Liver (tissue), 9 donors: ENCODE data around the gene NUP155. TPM values are rescaled to one million over a fixed set of nuclear protein-coding genes. Genes with fewer than 3 reads are reported as not detected.
"Not testable (repeated sequence)": the region's sequence is repeated elsewhere in the genome, so short reads cannot be mapped to it uniquely, and the experiment has no call there.

Experiments used
- DNase-seq: peaks from one replicate; pipeline ENCODE4 v3.0.0-alpha.2; 2017; ENCODE audit warnings: low spot score
- H3K27ac ChIP-seq, 2 donors: one replicate each; pipeline ENCODE4 v1.7.0; 2013; ENCODE audit warnings: inconsistent platforms in 2 of 2, low read length in 2 of 2, control low read depth in 1 of 2, low read depth in 1 of 2, mild to moderate bottlenecking in 1 of 2
- H3K27me3 ChIP-seq, 4 donors: one replicate each; pipeline versions ENCODE4 v1.6.1 to v1.7.0; 2013; ENCODE audit warnings: low read length in 3 of 4, inconsistent platforms in 1 of 4, mild to moderate bottlenecking in 1 of 4, moderate library complexity in 1 of 4; ENCODE audit not compliant: control insufficient read depth in 4 of 4, insufficient read depth in 4 of 4
- H3K36me3 ChIP-seq, 4 donors: one replicate each; pipeline versions ENCODE4 v1.6.1 to v1.7.0; 2013; ENCODE audit warnings: low read length in 3 of 4, mild to moderate bottlenecking in 3 of 4, low read depth in 1 of 4, moderate library complexity in 1 of 4; ENCODE audit not compliant: control insufficient read depth in 4 of 4, insufficient read depth in 3 of 4
- H3K4me1 ChIP-seq, 4 donors: one replicate each; pipeline versions ENCODE4 v1.6.1 to v1.7.0; 2013; ENCODE audit warnings: low read length in 3 of 4, mild to moderate bottlenecking in 3 of 4, moderate library complexity in 1 of 4; ENCODE audit not compliant: control insufficient read depth in 4 of 4, insufficient read depth in 4 of 4
- H3K4me3 ChIP-seq, 3 donors: one replicate each; pipeline versions ENCODE4 v1.6.1 to v1.7.0; 2013; ENCODE audit warnings: low read length in 3 of 3, control low read depth in 1 of 3, low read depth in 1 of 3, mild to moderate bottlenecking in 1 of 3
- H3K9ac ChIP-seq, 2 donors: one replicate each; pipeline ENCODE4 v1.7.0; 2013; ENCODE audit warnings: low read length in 2 of 2, mild to moderate bottlenecking in 2 of 2, moderate library complexity in 2 of 2, control low read depth in 1 of 2, low read depth in 1 of 2
- H3K9me3 ChIP-seq, 4 donors: one replicate each; pipeline versions ENCODE4 v1.6.1 to v1.7.0; 2013; ENCODE audit warnings: low read length in 3 of 4; ENCODE audit not compliant: control insufficient read depth in 4 of 4
- EGR1 ChIP-seq, 2 donors: IDR thresholded peaks; 2 replicates each; pipeline ENCODE4 v1.6.1; 2016 to 2018; ENCODE audit warnings: antibody characterized with exemption in 2 of 2, low read depth in 2 of 2
- FOXA1 ChIP-seq: IDR thresholded peaks from 2 replicates; pipeline ENCODE4 v1.6.1; 2016; ENCODE audit warnings: antibody characterized with exemption
- FOXA2 ChIP-seq: IDR thresholded peaks from 2 replicates; pipeline ENCODE4 v1.6.1; 2016; ENCODE audit warnings: antibody characterized with exemption
- GABPA ChIP-seq, 2 donors: IDR thresholded peaks in 1 of 2; conservative IDR thresholded peaks in 1 of 2; 2 replicates each; pipeline ENCODE4 v1.6.1; 2016; ENCODE audit warnings: antibody characterized with exemption in 2 of 2, mild to moderate bottlenecking in 1 of 2, moderate library complexity in 1 of 2
- HNF4A ChIP-seq, 2 donors: conservative IDR thresholded peaks; 2 replicates each; pipeline ENCODE4 v1.6.1; 2016; ENCODE audit warnings: antibody characterized with exemption in 2 of 2, mild to moderate bottlenecking in 2 of 2
- HNF4G ChIP-seq: IDR thresholded peaks from 2 replicates; pipeline ENCODE4 v1.6.1; 2016; ENCODE audit warnings: antibody characterized with exemption
- JUND ChIP-seq, 2 donors: IDR thresholded peaks; 2 replicates each; pipeline ENCODE4 v1.6.1; 2016; ENCODE audit warnings: antibody characterized with exemption in 2 of 2
- NR2F2 ChIP-seq: IDR thresholded peaks from 2 replicates; pipeline ENCODE4 v1.6.1; 2016; ENCODE audit warnings: antibody characterized with exemption
- RAD21 ChIP-seq, 2 donors: IDR thresholded peaks; 2 replicates each; pipeline ENCODE4 v1.6.1; 2016; ENCODE audit warnings: antibody characterized with exemption in 2 of 2, mild to moderate bottlenecking in 2 of 2
- RXRA ChIP-seq, 2 donors: IDR thresholded peaks; 2 replicates each; pipeline ENCODE4 v1.6.1; 2017 to 2018; ENCODE audit warnings: antibody characterized with exemption in 2 of 2, mild to moderate bottlenecking in 1 of 2
- SP1 ChIP-seq: IDR thresholded peaks from 2 replicates; pipeline ENCODE4 v1.6.1; 2018; ENCODE audit warnings: antibody characterized with exemption, mild to moderate bottlenecking
- TAF1 ChIP-seq: conservative IDR thresholded peaks from 2 replicates; pipeline ENCODE4 v1.6.1; 2016; ENCODE audit warnings: antibody characterized with exemption, mild to moderate bottlenecking
- YY1 ChIP-seq: IDR thresholded peaks from 2 replicates; pipeline ENCODE4 v1.6.1; 2016; ENCODE audit warnings: antibody characterized with exemption, mild to moderate bottlenecking
- WGBS: extraction: QIAGEN DNeasy Blood & Tissue Kit; methylation state at CpG from one replicate; pipeline ENCODE4 v1.1.7; 2013; 5-methylcytosine and 5-hydroxymethylcytosine counted together
- polyA plus RNA-seq, 2 donors: library from polyadenylated mRNA; stranded (reverse) in 1 of 2; unstranded in 1 of 2; fragments of 200-250 nt in 1 of 2; fragments of >200 nt in 1 of 2; fragmentation: Nextera tagmentation in 1 of 2; extraction: Ambion mirVana in 1 of 2; gene quantifications; one replicate each; pipeline versions ENCODE4 v1.2.1 to v1.2.3, GENCODE V29; 2013 to 2015
- total RNA-seq, 2 donors: library from RNA; depleted of rRNA; stranded (reverse); fragments of >200 nt; gene quantifications; one replicate each; pipeline ENCODE4 v1.2.3, GENCODE V29; 2014
- TF ChIP-seq, protein P1 (sequence below): IDR thresholded peaks from 2 replicates; pipeline ENCODE4 v1.6.1; 2016; ENCODE audit warnings: antibody characterized with exemption
- TF ChIP-seq, protein P2 (sequence below): IDR thresholded peaks from 2 replicates; pipeline ENCODE4 v1.6.1; 2016; ENCODE audit warnings: antibody characterized with exemption
- TF ChIP-seq, protein P3 (sequence below): IDR thresholded peaks from 2 replicates; pipeline ENCODE4 v1.6.1; 2016; ENCODE audit warnings: antibody characterized with exemption, mild to moderate bottlenecking
- TF ChIP-seq, protein P4 (sequence below): fragments of 150-350 bp; IDR thresholded peaks from 2 replicates; pipeline ENCODE4 v1.5.1; 2017; ENCODE audit warnings: improper control_type of control experiment, low read depth, low read length; ENCODE audit not compliant: missing input control
- TF ChIP-seq, protein P5 (sequence below): IDR thresholded peaks from 2 replicates; pipeline ENCODE4 v1.6.1; 2016; ENCODE audit warnings: antibody characterized with exemption
- donor health status: healthy.
- donor health status: healthy.
- donor health status: healthy.
- donor health status: healthy.
- donor health status: healthy.

The NUP155 gene
- total and polyA plus RNA-seq, 4 donors = 2.9 to 29.6 (median 8.1) TPM

DNA sequence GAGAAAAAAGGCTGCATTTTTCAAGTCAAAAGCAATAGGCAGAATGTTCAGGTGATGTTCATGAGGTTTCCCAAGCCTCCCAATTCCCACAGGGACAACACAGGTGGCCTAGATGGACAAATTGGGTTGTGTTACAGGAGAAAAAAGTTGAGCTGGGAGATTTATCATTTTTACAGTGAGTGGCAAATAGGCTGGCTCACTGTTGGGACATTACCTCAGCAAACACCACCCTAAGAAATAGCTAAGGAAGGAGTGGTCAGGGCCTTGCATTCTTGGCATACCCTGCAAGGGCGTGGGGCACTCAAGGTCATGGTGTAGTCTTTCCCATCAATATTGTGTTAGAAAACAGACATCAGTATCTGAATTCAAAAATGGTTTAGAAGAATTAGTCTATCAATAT lies 98.4 kb downstream of the NUP155 start:
- no peak overlapping the region for H3K4me3 ChIP-seq
- 80% methylated on average over 1 of the region's 1 CpG for WGBS
- no peak for DNase-seq
- H3K27ac ChIP-seq = no peak overlapping the region
- no peak overlapping the region for H3K9ac ChIP-seq
- H3K36me3 ChIP-seq = no peaks in the 10 kb centered on the region
- no peaks in the 10 kb centered on the region for H3K4me1 ChIP-seq
- peaks cover 0 to 7% (median 2%) of the 10 kb centered on the region in 4 donors for H3K9me3 ChIP-seq
- TF ChIP-seq RXRA (IDR thresholded peaks at IDR 0.05) = no peak
- no peak for TF ChIP-seq RAD21 (IDR thresholded peaks at IDR 0.05)
- no peak for TF ChIP-seq NR2F2
- TF ChIP-seq EGR1 (IDR thresholded peaks at IDR 0.05; ENCODE audit: low read depth in 2 of 2) = no peak
- TF ChIP-seq SP1 = no peak
- TF ChIP-seq HNF4A (conservative IDR thresholded peaks at IDR 0.05) = no peak
- no peak for TF ChIP-seq FOXA2
- no peak for TF ChIP-seq HNF4G
- TF ChIP-seq, protein P1, sequence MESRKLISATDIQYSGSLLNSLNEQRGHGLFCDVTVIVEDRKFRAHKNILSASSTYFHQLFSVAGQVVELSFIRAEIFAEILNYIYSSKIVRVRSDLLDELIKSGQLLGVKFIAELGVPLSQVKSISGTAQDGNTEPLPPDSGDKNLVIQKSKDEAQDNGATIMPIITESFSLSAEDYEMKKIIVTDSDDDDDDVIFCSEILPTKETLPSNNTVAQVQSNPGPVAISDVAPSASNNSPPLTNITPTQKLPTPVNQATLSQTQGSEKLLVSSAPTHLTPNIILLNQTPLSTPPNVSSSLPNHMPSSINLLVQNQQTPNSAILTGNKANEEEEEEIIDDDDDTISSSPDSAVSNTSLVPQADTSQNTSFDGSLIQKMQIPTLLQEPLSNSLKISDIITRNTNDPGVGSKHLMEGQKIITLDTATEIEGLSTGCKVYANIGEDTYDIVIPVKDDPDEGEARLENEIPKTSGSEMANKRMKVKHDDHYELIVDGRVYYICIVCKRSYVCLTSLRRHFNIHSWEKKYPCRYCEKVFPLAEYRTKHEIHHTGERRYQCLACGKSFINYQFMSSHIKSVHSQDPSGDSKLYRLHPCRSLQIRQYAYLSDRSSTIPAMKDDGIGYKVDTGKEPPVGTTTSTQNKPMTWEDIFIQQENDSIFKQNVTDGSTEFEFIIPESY = no peak
- TF ChIP-seq, protein P2, sequence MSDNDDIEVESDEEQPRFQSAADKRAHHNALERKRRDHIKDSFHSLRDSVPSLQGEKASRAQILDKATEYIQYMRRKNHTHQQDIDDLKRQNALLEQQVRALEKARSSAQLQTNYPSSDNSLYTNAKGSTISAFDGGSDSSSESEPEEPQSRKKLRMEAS = no peak
- TF ChIP-seq YY1 = no peak
- TF ChIP-seq GABPA (IDR thresholded peaks at IDR 0.05 in 1 of 2, conservative IDR thresholded peaks at IDR 0.05 in 1 of 2) = no peak
- TF ChIP-seq JUND (IDR thresholded peaks at IDR 0.05) = no peak
- no peak for TF ChIP-seq FOXA1
- TF ChIP-seq, protein P3, sequence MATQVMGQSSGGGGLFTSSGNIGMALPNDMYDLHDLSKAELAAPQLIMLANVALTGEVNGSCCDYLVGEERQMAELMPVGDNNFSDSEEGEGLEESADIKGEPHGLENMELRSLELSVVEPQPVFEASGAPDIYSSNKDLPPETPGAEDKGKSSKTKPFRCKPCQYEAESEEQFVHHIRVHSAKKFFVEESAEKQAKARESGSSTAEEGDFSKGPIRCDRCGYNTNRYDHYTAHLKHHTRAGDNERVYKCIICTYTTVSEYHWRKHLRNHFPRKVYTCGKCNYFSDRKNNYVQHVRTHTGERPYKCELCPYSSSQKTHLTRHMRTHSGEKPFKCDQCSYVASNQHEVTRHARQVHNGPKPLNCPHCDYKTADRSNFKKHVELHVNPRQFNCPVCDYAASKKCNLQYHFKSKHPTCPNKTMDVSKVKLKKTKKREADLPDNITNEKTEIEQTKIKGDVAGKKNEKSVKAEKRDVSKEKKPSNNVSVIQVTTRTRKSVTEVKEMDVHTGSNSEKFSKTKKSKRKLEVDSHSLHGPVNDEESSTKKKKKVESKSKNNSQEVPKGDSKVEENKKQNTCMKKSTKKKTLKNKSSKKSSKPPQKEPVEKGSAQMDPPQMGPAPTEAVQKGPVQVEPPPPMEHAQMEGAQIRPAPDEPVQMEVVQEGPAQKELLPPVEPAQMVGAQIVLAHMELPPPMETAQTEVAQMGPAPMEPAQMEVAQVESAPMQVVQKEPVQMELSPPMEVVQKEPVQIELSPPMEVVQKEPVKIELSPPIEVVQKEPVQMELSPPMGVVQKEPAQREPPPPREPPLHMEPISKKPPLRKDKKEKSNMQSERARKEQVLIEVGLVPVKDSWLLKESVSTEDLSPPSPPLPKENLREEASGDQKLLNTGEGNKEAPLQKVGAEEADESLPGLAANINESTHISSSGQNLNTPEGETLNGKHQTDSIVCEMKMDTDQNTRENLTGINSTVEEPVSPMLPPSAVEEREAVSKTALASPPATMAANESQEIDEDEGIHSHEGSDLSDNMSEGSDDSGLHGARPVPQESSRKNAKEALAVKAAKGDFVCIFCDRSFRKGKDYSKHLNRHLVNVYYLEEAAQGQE = no peak
- TF ChIP-seq, protein P4, sequence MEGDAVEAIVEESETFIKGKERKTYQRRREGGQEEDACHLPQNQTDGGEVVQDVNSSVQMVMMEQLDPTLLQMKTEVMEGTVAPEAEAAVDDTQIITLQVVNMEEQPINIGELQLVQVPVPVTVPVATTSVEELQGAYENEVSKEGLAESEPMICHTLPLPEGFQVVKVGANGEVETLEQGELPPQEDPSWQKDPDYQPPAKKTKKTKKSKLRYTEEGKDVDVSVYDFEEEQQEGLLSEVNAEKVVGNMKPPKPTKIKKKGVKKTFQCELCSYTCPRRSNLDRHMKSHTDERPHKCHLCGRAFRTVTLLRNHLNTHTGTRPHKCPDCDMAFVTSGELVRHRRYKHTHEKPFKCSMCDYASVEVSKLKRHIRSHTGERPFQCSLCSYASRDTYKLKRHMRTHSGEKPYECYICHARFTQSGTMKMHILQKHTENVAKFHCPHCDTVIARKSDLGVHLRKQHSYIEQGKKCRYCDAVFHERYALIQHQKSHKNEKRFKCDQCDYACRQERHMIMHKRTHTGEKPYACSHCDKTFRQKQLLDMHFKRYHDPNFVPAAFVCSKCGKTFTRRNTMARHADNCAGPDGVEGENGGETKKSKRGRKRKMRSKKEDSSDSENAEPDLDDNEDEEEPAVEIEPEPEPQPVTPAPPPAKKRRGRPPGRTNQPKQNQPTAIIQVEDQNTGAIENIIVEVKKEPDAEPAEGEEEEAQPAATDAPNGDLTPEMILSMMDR = no peak
- TF ChIP-seq TAF1 = no peak
- TF ChIP-seq, protein P5, sequence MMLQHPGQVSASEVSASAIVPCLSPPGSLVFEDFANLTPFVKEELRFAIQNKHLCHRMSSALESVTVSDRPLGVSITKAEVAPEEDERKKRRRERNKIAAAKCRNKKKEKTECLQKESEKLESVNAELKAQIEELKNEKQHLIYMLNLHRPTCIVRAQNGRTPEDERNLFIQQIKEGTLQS = no peak
- H3K27me3 ChIP-seq = no peaks in the 10 kb centered on the region

DNA sequence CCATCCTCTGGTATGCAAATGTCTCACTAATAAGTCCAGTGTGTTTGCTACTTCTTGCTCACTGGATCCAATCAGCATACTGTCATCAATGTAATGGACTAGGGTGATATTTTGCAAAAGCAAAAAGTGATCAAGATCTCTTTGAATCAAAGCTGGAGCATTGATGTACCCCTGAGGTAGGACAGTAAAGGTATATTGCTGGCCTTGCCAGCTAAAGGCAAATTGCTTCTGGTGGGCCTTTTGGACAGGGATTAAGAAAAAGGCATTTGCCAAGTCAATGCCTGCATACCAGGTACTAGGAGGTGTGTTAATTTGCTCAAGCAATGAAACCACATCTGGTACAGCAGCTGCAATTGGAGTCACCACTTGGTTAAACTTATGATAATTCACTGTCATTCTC lies 102.8 kb downstream of the NUP155 start:
- H3K36me3 ChIP-seq, DNase-seq, H3K9ac ChIP-seq, H3K27me3 ChIP-seq, H3K4me1 ChIP-seq, H3K27ac ChIP-seq, H3K4me3 ChIP-seq, H3K9me3 ChIP-seq: not testable (repeated sequence)
